PFSK-1 (cell line): ENCODE measurements around the gene TEDDM1.

Experiments
- POLR2AphosphoS5 ChIP-seq: IDR thresholded peaks from 2 replicates; pipeline ENCODE4 v1.6.1; 2012; ENCODE audit warnings: low read depth, mild to moderate bottlenecking, control low read depth, low read length, moderate library complexity
- REST ChIP-seq, 2 experiments: IDR thresholded peaks; 2 replicates each; pipeline versions ENCODE4 v1.6.1 to v1.8.0; 2011 to 2012; ENCODE audit warnings: low read depth in 2 of 2, low read length in 2 of 2, control low read depth in 1 of 2, inconsistent platforms in 1 of 2, mild to moderate bottlenecking in 1 of 2, moderate library complexity in 1 of 2; ENCODE audit not compliant: insufficient read depth in 1 of 2
- SIN3A ChIP-seq: IDR thresholded peaks from 2 replicates; pipeline ENCODE4 v1.6.1; 2012; ENCODE audit warnings: mild to moderate bottlenecking, low read length, moderate library complexity, borderline replicate concordance; ENCODE audit not compliant: insufficient read depth
- TAF1 ChIP-seq: IDR thresholded peaks from 2 replicates; pipeline ENCODE4 v1.6.1; 2012; ENCODE audit warnings: low read length, control low read depth, borderline replicate concordance; ENCODE audit not compliant: insufficient read depth

GRCh38 chr1:182406012-182406411, 5.5 kb upstream of the TEDDM1 start:
- TF ChIP-seq POLR2AphosphoS5 = no peak
- TF ChIP-seq TAF1 = no peak
- TF ChIP-seq SIN3A = no peak
- no peak for TF ChIP-seq REST (IDR thresholded peaks at IDR 0.05; ENCODE audit: insufficient read depth in 1 of 2, low read depth in 2 of 2, low read length in 2 of 2)
